NCI-H146 treated with DMSO at 0.1 percent for 48 hours (cell line): Measurements from ENCODE around the gene TEC.
A peak's percentile ranks its signal among the peaks of the same experiment; 100 is the strongest.
"Not testable (repeated sequence)": the region's sequence is repeated elsewhere in the genome, so short reads cannot be mapped to it uniquely, and the experiment has no call there.

Experiments used
- DNase-seq: peaks from one replicate; lab custom pipeline; 2025; ENCODE audit not compliant: unreplicated experiment; lab: John Stamatoyannopoulos, UW

The TEC gene

DNA sequence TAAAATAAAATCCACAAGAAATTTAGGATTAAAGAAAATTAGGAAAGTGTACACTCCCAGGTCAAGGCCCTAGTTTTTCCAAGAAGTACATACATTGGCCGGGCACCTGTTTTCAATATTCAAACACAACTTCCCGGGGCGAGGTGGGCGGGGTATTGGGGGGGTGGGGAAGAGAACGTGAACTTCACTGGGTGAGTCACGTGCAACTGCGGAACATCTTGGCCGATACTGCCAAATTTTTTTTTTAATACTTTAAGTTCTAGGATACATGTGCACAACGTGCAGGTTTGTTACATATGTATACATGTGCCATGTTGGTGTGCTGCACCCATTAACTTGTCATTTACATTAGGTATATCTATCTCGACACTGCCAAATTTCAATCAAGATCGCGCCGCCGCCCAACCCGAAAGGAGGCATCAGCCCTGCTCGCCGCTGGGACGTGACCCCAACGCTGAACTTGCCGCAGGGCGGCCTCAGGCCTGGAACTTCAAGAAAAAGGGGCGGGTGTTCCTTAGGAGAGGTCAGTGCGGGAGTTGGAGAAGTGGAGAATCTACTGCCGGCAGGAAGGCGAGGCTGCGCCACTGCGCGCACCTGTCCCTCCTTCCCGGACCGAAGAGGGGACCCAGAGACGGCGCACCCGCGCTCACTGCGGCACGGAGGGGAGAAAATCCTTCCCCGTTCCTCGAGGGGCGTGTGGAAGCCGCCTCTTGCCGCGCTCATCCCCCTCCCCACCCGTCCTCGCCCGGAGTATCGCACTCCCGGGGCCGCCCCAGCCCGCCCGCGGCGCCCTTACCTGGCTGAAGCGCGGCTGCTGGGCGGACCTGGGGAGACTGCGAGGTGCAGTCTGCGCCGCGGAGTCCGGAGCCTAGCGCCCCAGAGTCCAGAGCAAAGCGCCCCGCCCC lies at the start of gene TEC:
Gene TEC, minus strand, starts transcription at position 883 of the 905 bp plus-strand sequence. CDS start 41,224 bp downstream, outside the sequence.
- DNase-seq, result peak; percentile 59

DNA sequence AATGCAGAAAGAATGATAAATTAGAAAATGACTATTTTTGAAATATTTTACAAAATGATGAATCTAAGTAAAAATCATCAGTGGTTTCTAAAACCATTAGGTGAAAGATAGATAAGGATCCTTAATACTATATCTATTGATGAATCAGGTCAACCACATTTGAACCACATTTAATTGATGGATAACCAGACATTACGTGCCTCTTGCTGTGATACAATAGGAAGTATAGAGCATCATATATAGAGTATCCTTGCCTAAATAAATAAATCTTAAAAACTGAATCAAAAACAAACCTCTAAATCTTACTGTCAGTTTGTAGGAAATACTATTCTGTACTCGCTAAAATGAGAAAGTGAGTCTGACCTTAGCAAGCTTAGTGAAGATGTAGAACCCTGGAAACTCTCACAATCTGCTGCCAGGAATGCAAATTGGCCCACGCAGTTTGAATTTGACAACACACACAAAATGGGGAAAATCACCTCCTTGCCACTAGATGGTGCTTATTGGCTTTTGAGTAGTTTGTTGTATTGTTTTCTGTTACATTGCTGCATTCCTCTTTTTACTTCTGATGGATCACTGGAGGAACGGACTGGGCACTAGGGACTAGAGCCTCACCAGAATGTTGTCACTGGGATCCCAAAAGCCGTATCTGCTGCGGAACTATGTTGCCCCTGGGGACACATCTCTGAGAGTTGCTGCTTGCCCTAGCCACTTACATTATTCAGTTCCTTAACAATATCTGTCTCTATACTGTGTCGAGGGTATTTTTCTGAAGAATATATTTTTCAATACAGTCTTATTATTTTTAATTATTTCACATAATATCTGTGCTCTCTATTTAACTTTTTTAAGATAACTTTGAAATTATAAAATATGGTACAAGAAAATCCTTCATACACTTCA lies 46.3 kb upstream of the TEC start:
- DNase-seq, result peak; percentile 5

DNA sequence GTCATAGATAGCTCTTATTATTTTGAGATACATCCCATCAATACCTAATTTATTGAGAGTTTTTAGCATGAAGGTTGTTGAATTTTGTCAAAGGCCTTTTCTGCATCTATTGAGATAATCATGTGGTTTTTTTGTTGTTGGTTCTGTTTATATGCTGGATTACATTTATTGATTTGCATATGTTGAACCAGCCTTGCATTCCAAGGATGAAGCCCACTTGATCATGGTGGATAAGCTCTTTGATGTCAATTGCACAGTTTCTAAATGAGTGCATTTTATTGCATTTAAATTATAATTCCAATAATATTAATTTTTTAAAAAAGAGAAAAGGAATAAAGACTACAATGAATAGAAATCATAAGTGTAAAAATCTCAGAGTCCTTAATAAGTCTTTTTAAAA lies 45.1 kb upstream of the TEC start:
- not testable (repeated sequence) for DNase-seq

DNA sequence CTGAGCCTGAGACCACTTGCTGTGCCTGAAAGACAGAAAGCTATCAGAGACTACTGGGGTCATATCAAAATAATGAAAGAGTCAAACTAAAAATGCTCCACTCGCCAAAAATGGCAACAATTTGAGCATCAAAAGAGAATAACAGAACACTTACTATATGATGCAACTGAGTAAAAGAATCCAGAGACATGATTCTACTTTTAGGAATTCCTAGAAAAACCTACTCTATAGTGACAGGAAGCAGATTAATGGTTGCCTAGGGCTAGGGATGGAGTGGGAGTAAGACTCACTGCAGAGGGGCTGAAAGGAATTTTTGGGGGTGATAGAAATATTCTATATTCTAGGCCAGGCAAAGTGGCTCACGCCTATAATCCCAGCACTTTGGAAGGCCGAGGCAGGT lies 42.3 kb upstream of the TEC start:
- DNase-seq, result no peak

DNA sequence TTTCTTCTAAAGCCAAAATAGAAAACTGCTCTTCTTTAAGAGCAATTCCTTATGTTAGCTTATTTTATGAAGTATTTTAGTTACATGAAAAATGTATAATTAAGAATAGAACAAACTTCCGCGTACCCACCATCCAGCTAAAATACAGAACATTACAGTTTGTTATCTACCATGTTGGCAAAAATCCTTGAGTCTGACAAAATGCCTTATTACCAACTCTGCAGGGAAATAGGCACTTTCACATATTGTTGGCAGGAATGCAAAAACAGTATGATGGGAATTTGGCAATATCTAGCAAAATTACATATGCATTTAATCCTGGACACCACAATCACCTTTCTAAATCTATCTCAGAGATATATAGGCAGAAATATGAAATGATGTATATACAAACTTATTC lies 39.3 kb upstream of the TEC start:
- no peak for DNase-seq

DNA sequence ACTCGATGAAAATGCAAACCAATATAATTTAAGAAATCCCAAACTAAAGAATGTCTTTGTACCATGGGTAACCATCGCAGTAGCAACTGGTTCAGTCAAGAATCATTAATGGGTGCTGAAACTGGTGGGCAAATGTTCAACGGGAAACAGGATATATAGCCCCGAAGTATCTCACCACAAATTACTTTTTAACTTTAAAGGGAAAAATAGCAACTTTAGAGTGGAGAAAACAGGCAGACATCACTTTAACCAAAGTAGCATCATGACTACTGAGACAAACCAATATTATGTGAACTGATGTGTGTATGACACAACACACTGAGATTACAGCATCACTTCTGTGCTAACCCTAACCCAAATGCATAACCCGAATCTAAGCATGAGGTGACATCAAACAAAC lies 37.9 kb upstream of the TEC start:
- no peak for DNase-seq

DNA sequence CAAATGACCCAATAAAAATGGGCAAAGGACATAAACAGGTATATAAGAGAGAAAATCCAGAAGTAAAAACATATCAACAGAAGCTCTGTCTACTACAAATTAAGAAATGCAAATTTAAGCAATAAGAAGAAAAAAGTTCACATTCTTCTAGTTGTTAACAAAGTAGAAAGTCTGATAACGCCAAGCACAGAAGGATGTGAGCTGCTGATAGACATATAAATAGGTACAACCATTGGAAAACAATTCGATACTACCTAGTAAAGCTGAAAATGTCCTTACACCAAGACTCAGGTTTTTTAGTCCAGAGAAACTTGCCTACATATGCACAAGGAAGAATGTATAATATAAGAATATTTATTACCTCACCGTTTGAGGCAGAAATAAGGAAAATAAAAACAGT lies 35.9 kb upstream of the TEC start:
- no peak for DNase-seq

DNA sequence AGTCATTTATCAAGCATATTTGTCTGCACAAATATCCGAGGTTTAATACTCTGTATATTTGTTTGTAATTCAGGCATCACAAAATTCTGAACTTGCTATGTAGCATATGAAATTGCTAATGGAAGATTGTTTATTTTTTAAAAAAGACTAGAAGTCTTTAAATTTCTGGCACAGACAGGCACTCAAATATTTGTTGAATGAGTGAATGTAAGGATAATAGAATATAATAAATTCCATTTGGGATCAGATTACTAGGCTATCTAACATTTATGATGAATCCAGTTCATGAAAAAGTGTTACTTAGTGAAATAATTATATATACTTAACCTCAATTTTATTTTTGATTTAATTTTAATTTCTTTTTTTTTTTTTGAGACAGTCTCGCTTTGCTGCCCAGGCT lies 30.4 kb upstream of the TEC start:
- no peak for DNase-seq

DNA sequence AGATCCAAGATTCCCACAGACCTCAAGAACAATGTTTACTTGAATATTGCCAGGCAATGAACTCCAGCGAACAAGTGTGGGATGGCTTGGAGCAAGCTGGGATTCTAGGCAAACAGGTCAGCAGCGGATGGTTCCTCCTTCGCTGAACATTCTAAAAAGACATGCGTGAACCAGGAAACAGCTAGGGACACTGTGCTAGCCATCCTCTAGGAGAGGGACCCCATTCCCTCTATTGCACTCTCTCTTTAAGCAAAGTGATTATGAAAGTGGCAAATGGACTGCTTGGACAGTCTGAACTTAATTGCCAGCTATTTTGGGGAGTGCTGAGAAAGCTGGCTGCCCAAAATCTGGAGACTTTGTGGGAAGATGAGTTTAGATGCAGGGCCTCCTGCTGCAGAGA lies 29.9 kb upstream of the TEC start:
- DNase-seq, result no peak

DNA sequence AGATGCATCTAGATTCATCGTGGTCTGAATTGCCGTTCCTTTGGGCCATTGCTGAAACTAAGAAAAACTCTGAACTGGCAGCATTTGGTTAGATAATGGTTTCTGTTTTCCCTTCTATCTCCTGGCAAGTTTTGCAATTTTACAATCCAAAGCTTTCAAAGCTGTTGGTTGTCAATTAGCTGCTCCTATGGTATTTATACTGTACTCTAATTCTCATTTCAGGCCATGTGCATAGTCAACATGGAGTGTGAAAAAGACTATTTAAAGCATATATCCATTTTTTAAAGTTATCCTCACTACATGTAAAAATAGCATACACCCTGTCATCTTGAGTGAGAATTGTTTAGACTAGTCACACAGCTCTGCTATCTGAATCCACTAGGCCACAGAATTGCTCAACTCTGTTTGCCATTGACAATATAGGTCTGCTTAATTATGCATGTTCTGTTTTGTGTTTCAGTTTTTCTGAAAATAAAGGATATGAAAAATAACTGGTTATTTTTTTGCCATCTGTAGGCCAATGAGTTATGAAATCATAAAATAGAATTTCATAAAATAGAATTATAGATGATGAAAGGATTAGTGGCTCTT lies 27.7 kb upstream of the TEC start:
- no peak for DNase-seq

DNA sequence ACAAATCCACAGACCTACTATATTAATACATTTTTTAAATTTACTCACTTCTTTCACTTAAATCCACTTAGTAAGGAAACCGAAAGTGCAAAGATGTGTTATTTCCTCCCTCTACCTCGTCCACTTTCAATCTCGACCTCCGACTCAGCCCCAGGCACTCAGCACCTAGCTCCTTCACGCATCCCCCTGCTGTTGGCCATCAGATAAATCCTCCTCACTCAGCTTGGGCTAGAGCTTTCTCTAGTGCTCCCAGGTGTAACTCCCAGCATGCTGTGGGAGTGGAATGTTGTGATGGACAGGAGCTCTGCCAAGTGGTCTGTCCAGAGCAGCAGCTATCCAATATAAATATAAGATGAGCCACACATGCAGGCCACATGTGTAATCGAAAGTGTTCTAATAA lies 26.7 kb upstream of the TEC start:
- DNase-seq, result no peak

DNA sequence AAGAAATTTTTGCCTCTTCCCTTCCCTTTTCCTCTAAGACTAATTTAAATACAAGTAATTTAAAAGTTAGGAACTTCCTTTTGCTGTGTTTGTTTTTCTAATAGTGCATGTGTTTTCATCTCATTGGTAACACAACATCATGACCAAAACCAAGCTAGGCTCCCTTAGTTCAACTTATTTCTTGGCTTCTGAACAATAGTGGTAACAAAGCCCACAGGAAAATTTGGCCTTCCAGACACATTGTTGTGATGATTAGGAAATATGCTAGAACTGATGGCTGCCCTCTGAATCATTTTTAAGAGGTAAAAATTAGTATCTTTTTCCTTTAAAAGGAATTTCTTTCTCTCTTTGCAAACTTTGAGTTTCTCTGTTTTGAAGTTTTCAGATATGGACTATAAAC lies 25.5 kb upstream of the TEC start:
- no peak for DNase-seq

DNA sequence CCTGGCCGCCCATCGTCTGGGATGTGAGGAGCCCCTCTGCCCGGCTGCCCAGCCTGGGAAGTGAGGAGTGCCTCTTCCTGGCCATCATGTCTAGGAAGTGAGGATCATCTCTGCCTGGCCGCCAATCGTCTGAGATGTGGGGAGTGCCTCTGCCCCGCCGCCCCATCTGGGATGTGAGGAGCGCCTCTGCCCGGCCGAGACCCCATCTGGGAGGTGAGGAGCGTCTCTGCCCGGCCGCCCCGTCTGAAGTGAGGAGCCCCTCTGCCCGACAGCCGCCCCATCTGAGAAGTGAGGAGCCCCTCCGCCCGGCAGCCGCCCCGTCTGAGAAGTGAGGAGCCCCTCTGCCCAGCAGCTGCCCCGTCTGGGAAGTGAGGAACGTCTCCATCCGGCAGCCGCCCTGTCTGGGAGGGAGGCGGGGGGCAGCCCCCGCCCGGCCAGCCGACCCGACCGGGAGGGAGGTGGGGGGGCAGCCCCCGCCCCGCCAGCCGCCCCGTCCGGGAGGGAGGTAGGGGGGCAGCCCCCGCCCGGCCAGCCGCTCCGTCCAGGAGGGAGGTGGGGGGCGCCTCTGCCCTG lies 22.7 kb upstream of the TEC start:
- DNase-seq, result not testable (repeated sequence)

DNA sequence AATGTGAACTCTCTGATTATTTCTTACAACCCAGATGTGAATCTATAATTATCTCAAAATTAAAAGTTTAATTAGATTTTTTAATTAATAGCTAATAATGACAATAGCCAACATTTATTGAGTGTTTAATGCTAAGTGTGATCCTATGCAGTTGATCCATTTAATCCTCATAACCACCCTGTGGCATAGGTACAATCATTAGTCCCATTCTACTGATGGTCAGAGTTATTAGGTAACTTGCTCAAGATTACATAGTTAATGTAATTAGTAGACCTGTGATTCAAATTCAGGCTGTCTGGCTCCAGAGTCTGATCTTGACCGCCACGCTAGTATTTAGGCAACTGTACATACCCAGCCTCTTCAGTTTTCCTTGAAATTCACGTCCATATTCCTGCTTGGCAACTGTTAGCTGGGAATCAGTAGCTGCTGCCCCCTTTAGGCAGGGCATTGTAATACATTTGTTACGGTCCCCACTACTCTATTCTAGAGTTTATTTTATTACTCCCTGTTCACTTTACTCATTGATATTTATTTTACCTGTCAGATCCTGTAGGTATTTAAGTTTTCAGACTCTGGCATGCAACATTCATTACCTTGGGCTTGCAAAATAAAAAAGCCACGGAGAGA lies 20.6 kb upstream of the TEC start:
- peak; percentile 6 for DNase-seq

DNA sequence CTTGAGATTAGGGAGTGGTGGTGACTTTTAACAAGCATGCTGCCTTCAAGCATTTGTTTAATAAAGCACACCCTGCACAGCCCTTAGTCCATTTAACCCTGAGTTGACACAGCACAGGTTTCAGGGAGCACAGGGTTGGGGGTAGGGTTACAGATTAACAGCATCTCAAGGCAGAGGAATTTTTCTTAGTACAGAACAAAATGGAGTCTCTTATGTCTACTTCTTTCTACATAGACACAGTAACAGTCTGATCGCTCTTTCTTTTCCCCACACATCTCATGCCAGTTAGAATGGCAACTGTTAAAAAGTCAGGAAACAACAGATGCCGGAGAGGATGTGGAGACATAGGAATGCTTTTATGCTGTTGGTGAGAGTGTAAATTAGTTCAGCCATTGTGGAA lies 16.4 kb upstream of the TEC start:
- not testable (repeated sequence) for DNase-seq

DNA sequence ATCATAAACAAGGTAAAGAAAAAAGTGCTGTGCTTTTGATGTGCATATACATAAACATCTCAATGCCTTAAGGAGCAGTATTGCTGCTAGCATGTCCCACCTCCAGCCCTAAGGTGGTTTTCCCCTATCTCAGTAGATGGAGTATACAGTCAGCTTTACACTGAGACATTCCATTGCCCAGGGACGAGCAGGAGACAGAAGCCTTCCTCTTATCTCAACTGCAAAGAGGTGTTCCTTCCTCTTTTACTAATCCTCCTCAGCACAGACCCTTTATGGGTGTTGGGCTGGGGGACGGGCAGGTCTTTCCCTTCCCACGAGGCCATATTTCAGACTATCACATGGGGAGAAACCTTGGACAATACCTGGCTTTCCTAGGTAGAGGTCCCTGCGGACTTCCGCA lies 16.0 kb upstream of the TEC start:
- not testable (repeated sequence) for DNase-seq

DNA sequence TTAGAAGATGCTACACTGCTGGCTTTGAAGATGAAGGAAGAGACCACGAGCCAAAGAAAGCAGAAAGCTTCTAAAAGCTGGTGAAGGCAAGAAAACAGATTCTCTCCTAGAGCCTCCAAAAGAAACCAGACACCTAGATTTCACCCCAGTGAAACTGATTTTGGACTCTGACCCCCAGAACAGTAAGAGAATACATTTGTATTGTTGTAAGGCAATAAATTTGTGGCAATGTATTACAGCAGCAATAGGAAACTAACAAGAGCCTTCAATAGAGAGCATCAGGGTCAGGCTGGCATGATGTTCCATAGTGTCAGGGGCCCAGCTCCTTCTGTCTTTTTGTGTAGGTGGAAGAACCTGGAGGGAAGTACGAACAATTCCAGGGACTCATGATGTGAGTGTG lies 6.0 kb upstream of the TEC start:
- DNase-seq, result no peak

DNA sequence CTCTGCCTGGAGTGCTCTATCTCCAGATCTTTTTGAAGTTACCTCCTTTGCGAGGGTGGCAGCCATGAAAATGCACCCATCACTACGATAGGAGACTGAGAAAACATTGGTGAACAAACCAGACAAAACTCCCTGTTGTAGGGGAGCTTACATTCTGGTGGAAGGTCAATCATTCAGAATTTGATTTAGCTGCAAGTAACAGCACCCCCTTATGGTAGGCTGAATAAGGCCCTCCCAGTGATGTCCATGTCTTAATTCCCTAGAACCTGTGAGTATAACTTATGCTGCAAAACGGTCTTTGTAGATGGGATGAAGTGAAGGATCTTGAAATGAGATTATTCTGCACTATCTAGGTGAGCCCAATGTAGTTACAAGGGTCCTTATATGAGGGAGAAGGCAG lies 5.6 kb upstream of the TEC start:
- peak; percentile 21 for DNase-seq

DNA sequence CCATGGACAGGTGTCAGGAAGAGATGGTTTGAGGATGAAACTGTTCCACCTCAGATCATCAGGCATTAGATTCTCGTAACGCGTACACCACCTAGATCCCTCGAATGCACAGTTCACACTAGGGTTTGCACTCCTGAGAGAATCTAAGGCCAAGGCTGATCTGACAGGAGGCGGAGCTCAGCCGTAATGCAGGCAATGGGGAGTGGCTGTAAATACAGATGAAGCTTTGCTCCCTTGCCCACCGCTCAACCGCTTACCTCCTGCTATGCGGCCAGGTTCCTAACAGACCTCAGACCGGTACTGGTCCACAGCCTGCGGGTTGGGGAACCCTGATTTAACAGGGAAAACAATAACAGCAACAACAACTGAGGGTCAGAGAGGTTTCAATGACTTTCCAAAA lies 2.0 kb upstream of the TEC start:
- DNase-seq, result no peak

DNA sequence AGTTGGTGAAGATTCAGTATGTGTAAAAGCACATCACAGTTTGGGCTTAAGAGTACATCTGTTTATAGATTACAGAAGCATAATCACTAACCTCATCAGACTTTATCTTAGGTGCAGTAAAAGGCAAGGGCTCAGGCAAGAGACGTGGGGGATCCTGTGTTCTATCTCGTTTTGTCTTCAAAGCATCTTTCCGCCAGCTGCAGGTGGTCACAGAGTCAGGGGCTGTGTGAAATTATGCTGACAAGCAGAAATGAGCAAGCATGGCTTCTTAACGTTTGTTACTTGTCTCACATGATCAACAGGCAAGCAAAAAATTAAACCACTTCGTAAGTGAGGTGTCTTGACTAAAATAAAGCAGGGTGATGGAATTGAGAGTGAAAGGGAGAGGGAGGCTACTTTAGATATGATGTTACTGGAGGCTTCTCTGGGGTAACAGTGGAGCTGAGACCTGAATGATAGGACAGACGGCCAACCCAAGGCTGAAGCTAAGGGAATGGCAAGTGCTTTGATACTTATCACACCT lies 1.4 kb upstream of the TEC start:
- DNase-seq, result no peak

DNA sequence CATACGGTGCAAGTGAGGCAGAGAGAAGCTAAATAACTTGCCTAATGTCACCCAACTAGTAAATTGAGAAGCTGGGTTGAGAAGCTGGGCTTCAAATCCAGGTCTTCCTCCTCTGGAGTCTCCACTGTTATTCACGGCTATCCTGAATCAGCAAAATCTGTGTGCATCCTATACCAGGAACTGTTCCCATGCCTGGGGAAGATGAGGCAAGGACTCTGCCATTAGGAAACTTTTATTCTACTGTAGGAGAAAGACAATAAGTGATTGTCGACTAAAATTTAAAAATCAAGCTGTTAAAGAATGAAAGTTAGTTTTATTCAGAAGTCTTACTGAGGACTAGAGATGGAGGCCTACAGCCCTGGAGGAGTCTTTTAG lies 872 bp upstream of the TEC start:
- DNase-seq, result no peak
